ENCODE data around the gene WDR26.
A peak's percentile ranks its signal among the peaks of the same experiment; 100 is the strongest.

Gene WDR26

DNA sequence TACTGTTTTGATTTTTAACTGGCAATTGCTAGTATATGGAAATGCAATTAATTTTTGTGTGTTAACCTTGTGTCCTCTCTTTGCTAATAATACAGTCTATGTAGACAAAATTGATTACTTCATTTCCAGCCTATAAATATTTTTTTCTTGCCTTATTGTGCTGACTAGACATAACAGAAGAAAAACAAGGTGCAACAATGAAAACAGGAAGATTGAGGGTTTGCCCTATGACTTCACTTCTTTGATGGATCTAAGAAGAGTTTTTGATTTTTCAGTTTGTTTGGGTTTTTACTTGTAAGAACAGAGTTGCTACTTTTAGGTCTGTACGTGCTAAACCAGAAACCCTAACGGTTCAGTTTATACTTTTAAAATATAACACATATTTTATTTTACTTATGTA, 86.5 kb downstream of the WDR26 start:
- DNase-seq, result no peak
- ATAC-seq, result no peak

GRCh38 chr1:224343679-224344078, 90.9 kb downstream of the WDR26 start:
- no peak for ATAC-seq
- DNase-seq, result no peak

DNA sequence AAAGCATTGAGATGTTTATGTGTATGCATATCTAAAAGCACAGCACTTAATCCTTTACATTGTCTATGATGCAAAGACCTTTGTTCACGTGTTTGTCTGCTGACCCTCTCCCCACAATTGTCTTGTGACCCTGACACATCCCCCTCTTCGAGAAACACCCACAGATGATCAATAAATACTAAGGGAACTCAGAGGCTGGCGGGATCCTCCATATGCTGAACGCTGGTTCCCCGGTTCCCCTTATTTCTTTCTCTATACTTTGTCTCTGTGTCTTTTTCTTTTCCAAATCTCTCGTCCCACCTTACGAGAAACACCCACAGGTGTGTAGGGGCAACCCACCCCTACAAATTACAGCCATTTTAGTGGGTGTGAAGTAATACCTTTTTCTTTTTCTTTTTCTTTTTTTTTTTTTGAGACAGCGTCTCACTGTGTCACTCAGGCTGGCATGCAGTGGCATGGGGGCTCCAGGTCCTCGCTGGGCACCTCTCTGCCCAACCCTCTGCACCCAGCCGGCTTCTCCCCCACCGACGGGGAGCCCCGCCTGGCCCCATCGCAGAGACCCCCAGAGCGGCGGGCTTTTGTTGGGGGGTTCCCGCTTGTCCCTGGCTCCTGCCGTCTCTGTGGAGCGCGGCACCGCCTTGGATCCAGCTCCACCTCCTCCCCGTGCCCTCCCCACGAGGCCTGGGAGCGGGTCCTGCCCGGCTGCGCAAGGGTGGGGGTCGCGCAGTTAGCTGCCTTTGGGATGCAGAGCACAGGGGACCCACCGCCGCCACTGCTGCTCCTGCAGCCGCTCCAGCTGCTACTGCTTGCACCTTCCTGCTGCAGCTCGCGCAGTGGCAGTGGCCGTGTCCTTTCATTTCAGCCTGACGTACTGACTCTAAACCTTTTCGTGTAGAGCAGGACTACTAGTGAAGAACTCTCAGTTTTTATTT, 93.9 kb downstream of the WDR26 start:
- DNase-seq (peak; percentile 34), ATAC-seq (peak; percentile 78)

- ATAC-seq, result no peak
- no peak for DNase-seq
Measured at GRCh38 chr1:224339442-224340033, 95.1 kb downstream of the WDR26 start.

GRCh38 chr1:224338150-224338838, 96.3 kb downstream of the WDR26 start:
- DNase-seq, result no peak
- ATAC-seq, result no peak
